OCI-LY7 (cell line): Measurements from ENCODE around the gene TCP11L2.

Experiments used
- CTCF ChIP-seq: fragments of 200-600 bp; sonication (generic); conservative IDR thresholded peaks from 2 replicates; pipeline ENCODE4 v1.5.1; 2014; ENCODE audit warnings: mild to moderate bottlenecking, antibody characterized with exemption, low read length, moderate library complexity, mixed read lengths
- EZH2phosphoT487 ChIP-seq: fragments of 200-600 bp; sonication (generic); IDR thresholded peaks from 2 replicates; pipeline ENCODE4 v1.6.1; 2018; ENCODE audit warnings: low read depth, borderline replicate concordance, mild to moderate bottlenecking, mixed run types, antibody characterized with exemption, low read length, moderate library complexity, mixed read lengths

- no peak for TF ChIP-seq CTCF
- TF ChIP-seq EZH2phosphoT487, result no peak
Measured at GRCh38 chr12:106281056-106281782, 21.3 kb upstream of the TCP11L2 start.
